Skin epidermis (tissue), 12 donors: ENCODE measurements around the gene MRAS.

Experiments used
- H3K27ac ChIP-seq, 21 experiments: fragments of 200-600 bp; sonication (generic) in 11 of 21; one replicate each; pipeline ENCODE4 v1.5.0; 2020; ENCODE audit warnings: mild to moderate bottlenecking in 3 of 21, inconsistent platforms in 2 of 21, moderate library complexity in 2 of 21
- H3K4me3 ChIP-seq, 7 experiments: fragments of 200-600 bp; sonication (generic) in 2 of 7; one replicate each; pipeline ENCODE4 v1.5.0; 2020; ENCODE audit warnings: inconsistent platforms in 2 of 7, mild to moderate bottlenecking in 2 of 7, moderate library complexity in 1 of 7

Gene MRAS

DNA sequence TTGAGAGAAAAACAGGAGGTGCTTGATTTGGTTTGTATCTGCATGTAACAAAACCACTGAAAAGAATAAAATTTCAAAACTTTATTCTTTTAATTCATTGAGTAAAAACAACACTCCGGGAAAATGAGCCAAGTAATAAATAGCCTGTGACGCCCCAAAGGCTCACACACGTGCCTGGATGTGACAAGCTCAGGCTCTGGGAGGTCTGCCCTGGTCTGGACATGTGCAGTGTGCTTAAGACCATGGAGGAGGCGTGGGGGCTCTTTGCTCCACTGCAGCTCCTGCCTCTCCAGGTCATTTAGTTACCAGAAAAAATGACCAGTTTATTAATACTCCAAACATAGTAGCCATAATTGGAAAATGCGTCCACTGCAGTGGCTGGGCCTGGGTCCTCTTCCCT is 10.1 kb upstream of the MRAS start:
- no peak overlapping the region for H3K4me3 ChIP-seq
- H3K27ac ChIP-seq: no peak overlapping the region

DNA sequence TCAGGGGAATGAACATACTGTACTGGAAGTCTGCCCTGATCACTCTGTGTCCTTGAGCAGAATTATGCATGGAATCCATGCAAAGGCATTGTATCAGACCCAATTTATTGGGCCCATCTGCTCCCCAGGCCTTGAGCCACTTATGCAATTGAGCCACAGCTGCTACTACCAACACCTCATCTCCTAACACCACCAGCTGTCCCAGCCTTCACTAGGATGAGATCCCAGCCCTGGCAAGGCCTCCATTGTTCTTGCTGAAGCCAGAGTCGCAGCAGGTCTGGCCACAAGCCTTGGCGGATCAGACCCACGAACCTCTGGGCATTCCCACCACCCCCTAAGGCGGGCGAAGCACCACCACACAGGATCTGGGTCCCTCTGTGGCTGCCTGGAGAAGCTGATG is 9.6 kb upstream of the MRAS start:
- Histone ChIP-seq H3K27ac (no peak overlapping the region), H3K4me3 (no peak overlapping the region)

DNA sequence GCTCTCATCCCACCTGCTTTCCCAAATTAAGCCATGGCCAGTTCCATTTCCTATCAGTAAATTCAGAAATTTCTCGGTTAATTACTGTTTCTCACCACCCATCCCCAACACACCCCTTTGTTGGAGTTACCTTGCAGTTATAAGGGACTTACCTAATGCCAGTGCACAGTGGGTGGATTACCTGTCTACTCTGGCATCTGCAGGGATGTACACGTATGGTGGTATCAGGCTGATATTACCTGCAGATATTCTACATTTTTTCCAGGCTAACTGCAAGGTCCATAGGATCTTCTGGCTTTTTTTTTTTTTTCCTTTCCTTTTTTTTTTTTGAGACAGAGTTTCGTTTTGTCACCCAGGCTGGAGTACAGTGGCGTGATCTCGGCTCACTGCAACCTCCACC is 7.9 kb upstream of the MRAS start:
- Histone ChIP-seq H3K27ac (no peak overlapping the region), H3K4me3 (no peak overlapping the region)

DNA sequence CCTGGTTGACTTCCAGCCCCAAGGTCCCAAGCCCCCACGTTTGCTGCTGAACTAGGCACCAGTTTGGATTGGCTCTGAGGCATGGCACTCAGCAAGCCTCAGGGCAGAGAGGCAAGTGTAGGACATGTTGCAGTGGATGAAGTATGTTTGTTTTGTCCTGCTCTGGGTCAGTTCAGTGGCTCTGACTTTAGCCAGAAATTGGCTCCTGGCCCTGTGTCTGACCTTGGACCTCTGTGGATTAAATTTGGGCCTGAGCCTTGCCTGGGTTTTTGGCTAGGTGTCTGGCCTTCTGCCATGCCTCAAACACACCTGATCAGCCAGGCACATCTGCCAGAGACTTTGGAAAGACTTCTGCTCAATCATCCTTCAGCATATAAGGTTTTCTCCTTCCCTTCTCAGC is 3.6 kb upstream of the MRAS start:
- H3K27ac ChIP-seq: no peak overlapping the region

DNA sequence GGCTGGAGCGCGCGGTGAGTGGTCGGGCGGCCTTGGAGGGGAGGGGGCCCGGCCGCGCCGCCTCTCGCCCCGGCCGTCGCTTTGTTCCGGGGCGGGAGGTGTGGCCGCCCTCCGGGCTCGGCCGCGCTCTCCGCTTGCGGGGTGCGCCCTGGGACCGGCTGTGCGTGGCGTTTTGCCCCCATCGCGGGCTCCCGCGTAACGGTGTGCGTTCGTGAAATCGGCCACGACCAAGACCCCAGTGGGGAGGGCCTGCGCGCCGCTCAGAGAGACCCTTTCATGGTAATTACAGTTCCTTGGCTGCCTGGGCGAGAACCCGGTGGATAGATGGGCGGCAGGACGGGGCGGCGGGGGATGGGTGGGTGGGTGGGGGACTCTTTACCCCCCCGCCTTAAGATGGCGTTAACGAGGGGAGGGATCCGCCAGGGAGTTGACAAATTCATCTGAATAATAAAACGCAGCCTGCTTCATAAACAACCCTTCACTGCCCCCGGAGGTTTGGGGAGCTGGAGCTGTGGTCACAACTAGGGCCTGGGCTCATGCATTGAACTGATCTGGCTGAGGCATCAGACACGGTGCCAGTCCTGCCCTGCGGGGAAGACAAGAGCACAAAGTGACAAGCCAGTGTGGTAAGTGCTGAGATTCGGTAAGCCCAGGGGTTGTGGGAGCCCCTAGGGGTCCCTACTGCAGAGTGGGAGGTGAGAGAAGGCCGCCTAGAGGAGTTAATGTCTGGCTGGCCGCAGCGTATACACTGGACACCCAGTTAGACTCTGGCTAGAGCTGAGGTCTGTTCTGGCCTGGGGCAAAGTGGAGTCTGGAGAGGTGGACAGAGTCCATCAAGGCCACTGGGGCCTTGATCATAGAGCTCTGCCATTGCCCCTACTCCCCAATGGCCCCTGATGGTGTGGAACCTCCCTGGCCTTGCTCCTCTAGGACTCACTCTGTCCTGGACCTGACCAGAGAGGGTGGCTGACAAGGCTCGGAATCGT is 668 bp downstream of the MRAS start:
- peak overlapping the region; percentile 65 to 91 (median 81) for H3K27ac ChIP-seq
- H3K4me3 ChIP-seq: peak overlapping the region; percentile 45 to 81 (median 67)

More for the DNA sequence above, 3.6 kb upstream of the MRAS start:
- H3K4me3 ChIP-seq: no peak overlapping the region

DNA sequence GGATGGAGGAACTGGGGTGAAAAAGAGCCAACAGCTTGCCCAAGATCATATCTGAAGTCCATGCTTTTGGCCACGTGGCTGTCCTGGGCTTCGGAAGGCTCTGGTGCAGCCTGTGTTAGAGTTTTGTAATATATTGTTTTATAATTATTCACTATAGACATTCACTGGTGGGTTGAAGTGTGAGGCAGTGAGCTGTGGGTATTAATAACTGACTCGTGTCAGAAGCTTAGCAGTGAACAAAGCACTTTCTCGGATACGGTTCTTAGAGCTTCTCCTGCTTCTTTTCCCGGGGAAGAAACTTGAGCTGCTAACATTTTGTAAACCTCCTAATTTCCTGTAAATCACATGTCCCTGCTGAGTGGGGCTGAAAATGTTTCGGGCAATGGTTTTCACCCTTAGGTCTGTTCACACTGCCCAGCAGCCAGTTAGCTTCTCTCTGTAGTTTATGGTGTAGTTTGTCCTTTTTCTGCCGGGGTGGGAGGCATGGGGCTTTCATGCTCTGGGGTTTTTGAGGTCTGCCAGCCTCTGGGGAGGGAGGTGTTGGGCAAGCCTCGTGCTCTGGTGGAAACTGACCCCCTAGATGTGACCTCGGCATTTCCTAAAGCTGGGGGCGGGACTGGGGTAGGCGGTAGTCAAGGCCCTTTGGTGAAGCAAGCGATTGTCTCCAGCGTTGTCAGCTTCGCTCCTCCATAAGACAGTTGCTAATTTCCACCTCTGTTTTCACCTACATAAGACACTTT is 1.7 kb downstream of the MRAS start:
- Histone ChIP-seq H3K27ac (peak overlapping the region in 17 of 21 experiments; percentile 20 to 91 (median 79)), H3K4me3 (peak overlapping the region in 4 of 7 experiments; percentile 45 to 81 (median 66))

DNA sequence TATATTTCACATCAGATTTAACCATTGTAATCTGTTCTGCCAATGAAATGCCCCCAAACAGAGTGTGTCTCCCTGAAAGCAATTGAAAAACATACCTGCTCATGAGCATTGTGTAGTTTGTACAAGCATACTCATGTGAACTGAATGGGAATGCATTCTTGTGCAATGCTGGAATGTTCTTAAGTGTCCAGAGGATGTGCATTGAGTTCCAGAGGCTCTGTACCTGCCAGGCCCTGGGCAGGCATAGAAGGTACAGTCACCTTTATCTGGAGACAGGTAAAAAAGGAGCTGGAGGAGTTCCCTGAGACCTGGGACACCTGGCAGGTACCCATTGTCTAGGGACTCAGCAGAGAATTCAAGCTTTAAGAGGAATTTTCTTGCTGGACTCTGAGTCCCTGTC is 2.8 kb downstream of the MRAS start:
- Histone ChIP-seq H3K27ac (no peak overlapping the region), H3K4me3 (no peak overlapping the region)

DNA sequence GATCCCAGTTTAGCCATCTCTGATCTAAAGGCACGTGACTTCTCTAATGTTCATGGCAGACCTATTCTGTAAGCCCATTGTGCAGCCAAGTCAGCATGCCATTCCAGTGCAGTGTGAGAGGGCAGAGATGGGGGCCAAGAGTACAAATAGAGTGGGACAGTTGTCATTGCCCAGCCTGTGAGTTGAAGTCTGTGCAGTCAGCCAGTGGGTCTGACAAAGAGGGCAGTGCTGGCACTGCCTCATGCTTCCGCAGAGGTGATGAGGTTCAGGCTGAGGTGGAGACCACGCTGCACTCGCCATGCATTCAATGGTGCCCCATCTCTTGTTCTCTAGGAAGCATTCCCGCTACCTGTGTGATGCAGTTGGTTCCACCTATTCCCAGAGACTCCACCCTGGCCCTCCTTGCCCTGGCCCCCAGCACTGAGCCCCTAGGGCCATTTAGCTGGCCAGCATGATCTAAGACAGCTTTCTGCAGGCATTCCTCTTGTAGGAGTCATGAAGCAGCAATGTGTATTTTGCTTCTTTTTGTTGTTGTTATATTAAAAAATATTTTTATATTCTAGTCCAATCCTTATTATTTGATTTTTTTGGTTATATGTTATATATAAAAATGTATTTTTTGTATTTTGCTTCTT is 3.7 kb downstream of the MRAS start:
- Histone ChIP-seq H3K4me3 (no peak overlapping the region), H3K27ac (no peak overlapping the region)

DNA sequence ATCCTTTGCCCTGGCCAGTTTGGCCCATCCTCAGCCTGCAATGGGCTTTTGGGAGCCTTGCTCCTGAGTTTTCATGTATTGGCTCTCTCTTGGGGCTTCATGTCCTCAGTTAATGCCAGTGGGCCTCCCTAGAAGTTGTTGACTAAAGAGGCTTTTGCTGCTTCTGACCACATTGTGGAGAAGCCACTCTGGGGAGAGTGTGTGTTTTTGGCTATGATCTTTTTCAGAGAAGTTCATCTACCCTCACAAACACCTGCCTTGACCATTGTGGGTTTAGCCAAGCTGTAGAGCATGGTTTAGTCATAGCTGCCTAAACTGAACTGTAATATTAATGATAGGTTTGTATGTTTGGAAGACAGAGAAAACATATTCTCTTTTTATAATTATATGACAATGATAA is 6.0 kb downstream of the MRAS start:
- no peak overlapping the region for H3K27ac ChIP-seq
- no peak overlapping the region for H3K4me3 ChIP-seq

DNA sequence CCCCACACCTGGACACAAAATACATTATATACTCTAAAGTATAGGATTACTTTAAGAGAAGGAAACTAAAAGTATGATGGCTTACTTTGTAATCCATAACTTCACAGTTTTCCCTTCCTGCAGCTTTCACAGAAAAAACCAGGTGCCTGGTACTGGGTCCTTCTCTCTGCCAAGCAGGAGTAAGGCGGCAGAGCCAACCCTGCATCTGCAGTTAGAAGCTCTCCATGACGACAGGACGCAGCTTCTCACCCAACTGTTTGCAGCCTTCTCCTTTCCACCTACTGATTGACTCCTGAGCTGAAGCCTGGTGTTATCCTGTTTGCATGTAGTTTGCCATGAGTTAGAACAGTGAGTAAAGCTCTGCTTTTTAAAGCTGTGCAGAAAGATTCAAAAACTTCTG is 6.7 kb downstream of the MRAS start:
- H3K4me3 ChIP-seq: no peak overlapping the region
- H3K27ac ChIP-seq: peak overlapping the region in 1 of 21 experiments; percentile 42

DNA sequence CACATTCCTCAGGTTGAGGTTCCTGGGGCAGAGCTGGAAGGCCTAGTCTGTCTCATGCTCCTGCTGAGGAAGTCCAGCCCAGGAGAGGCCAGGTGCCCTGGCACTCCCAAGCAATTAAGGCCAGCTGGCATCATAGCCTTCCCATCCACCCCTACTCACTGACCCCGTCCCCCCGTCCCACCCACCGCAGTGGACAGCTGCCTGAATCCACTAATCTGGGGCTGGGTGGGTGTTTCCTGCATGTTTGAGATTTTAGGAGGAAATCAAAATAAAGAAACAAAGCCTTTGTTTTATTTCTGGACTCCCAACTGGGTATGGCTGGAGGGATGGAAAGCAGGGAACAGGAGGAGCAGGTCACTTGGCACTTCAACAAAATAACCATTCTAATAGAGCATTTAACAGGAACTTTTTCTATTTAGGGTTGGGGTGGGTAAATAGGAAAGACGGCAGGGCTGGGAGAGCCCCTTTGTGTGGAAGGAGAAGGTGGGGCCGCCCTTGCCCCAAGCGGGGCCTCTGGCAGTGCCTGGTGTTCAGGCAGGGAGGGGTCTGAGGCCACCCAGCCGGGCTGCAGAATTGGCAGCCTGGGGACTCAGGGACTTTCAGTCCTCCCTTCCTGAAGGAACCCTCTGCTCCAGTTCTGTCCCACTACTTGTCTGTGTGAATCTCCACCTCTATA is 8.5 kb downstream of the MRAS start:
- no peak overlapping the region for H3K27ac ChIP-seq
- no peak overlapping the region for H3K4me3 ChIP-seq

DNA sequence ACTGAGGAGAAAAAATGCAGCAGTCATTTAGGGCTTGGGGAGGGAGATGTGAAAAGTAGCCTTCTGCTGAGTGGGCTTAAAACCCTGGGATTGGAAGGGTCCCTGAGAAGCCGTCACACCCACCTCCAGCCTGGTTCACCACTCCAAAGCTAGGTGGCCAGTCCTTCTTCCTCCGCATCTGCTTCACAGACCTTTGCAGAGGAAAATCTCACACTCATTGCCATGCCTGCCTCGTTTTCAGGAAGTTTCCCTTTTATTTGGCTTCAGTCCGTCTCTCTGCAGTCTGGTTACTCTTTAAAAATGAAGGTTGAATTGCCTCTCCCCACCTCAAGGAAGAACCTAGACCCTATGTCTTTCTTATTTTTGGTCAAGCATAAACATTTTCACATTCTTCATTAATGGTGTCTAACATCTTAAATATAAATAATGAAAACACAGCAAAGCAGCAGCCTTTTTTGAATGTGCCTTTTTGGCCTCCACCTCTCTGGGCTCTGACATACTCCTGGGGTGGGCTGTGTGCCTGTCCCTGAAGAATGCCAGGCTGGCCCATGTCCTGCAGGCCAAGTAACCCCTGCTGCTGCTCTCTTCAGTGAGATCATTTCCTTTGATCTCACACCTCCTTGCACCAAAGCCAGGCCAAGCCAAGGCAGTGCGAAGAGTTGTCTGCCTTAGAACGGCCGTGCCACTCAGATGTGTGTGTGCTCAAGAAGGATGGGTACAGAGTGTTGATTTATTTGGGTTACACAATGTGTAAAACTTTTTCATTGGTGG is 11.0 kb downstream of the MRAS start:
- peak overlapping the region in 1 of 21 experiments; percentile 56 for H3K27ac ChIP-seq
- H3K4me3 ChIP-seq: no peak overlapping the region

DNA sequence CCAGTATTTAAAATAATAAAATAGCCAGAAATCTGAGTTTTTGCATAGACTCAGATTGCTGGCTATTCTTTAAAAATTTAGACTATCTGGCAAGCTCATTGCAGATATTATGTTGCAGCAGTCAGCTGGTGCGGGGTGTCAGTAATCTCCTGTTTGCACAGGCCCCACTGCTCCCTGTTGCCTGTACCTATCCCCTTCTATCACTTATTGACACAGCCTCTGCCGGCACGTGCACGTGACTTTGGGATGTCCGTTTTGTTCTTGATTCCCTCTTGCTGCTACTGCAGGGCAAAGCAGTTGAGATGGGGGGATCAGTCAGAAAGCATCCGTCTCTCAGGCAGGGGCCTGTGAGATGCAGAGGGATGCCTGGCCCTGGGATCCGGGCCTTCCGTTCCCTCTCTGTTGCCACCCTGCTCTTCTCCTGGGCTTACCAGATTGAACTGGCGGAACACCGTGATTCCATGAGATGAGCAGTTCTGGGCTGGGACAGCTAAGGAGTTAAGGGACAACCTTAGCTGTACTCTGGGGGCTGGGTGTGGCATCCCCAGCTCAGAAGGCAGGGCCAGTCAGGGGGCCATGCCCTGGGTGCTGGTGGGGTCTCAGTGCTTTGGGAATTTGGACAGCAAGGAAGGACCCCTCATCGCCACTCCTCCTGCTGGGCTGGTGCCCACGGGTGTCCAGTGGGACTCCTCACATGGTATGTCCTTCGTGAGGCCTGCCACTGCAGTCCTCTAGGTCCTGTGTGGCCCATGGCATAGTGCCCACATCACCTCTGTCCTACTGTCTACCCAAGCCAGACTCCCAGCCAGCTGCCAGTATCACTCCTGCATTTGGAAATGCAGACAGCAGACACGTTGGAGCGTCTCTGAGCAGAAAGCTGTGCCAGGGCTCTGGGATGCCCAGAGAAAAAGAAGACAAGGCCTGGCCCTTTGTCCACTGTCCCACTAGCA is 11.8 kb downstream of the MRAS start:
- Histone ChIP-seq H3K27ac (no peak overlapping the region), H3K4me3 (no peak overlapping the region)

DNA sequence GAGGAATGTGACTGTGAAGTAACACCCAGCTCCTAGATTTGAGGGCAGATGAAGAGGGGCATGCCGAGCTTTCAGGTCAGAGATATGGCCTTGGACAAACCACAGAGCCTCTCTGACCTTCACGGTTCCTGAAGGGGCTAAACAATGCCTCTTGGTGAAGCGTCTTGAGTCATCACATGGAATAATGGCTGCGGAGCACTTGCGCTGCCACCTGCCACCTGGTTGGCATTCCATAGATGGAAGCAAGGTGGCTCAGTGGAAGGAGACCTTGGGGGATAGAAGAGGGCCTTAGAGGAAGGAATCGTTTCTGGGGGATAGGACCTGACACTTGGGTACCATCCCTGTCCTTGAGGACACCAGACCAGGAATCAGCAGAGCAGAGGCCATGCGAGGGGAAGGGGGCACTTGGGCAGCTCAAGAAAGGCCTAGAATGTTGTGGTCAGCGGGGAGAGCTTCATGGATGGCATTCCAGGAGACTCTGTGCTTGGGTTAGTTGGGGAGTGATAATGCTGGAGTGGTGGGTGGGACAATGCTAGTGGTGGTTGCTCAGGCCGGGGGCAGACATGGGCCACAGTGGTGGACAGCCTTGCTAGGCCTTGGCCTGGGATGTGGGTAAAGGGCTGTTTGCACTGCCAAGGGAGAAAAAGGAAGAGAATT is 12.6 kb downstream of the MRAS start:
- Histone ChIP-seq H3K4me3 (no peak overlapping the region), H3K27ac (no peak overlapping the region)

DNA sequence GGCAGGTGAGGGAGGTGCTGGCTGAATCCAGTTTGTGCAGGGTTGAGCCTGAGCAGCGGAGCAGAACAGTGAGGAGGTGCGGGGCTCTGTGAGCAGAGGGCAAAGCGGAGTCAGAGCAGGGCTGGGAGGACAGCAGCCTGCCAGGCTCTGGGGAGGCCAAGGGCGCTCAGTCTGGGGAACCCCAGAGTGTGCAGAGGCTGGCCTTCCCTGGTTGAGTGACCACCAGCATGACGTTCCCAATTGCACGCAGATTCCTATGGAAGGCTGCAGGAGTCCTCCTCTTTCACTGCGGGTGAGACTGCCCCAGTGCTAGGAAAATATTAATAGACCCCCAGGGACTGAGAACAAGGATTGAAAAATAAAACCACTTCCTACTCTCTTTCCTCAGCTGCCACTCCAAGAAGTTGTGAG is 13.2 kb downstream of the MRAS start:
- no peak overlapping the region for H3K4me3 ChIP-seq
- peak overlapping the region in 1 of 21 experiments; percentile 25 for H3K27ac ChIP-seq

DNA sequence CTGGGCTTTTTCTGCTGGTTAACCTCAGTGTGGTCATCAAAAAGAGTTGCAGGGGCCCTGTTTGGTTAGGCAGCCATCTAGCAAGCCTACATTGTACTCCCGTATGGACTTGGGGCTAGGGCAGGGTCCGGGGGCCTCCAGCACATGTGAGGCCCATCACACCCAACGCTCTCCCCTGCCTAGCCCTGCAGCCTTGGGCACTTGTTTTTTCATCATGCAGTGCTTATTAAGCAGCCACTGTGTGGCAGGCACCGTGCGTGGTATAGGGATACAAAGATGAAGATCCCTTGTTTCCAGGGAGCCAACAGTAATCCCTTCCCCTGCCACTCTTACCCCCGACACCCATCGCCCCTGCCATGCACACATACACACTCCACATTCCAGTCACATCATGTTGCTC is 14.2 kb downstream of the MRAS start:
- Histone ChIP-seq H3K4me3 (no peak overlapping the region), H3K27ac (no peak overlapping the region)

DNA sequence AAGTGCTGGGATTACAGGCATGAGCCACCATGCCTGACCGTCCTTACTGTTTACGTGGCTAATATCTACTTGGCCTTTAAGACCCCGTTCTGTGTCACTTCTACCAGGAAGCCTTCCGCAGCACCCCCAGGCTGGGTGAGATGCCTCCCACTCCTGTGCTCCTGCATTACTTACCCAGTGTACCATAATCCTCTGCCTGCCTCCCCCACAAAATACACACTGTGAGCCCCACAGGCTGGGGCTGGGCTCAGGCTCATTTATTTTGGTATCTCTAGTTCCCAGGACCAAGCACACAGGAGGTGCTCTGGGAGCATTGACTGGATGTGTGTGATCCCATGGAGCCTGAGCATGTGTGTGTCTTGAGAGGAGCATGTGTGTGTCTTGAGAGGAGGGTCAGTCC is 14.9 kb downstream of the MRAS start:
- no peak overlapping the region for H3K4me3 ChIP-seq
- peak overlapping the region in 1 of 21 experiments; percentile 35 for H3K27ac ChIP-seq
